HG02763 (cell line): ENCODE measurements around the gene UQCC5.

Experiments
- ATAC-seq: cut with Tn5 transposase; IDR thresholded peaks from one replicate; pipeline ENCODE4 v1.9.1; 2021; ENCODE audit warnings: mild to moderate bottlenecking, moderate library complexity; ENCODE audit not compliant: unreplicated experiment

The UQCC5 gene

DNA sequence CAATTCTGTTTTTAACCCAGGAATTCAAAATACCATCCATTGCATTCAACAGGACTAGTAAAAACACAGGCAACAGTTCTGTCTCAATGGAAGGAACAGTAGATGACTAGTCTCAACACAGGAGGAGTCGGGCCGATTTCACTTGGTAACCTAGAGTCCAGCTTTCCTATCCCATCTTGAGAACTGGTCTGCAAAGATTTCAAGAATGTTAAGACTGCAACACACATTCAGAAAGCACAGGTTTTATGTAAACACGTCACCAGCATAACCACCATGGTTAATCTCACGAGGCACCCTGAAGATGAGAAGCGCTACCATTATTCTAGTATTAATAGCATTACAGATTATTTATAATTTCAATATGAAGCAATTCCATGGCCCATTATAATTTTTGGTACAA, 22.0 kb downstream of the UQCC5 start:
- no peak for ATAC-seq

DNA sequence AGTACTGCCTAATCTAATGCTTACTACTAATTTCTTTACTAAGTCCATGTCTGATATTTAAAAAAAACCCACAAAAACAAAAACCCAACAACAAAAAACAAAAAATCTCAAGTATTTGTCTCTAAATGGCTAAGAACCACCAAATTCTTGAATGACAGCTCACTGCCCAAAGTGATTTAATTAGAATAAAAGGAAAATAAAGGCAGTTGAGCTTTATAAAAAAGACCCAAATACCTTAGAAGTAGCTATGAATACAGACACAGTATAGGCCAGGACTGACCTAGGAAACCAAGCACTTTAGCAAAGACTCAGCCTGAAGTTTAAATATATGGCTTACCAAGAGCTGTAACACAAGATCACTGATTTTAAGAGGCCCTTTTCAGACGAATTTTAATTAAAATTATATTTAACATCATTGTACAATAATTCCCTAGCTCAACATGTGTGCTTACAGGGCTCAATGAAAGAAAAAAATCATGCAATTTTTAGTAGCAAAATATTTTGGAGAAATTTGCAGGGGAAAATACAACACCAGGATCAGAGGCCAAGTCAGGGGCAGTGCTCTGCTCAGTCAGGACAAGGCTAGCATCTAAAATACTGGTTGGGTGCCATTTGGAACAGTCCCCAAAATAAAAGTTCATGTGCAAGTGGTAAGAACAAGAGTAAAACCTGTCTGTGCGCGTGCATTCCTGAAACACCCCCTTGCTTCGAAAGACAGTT, 24.8 kb downstream of the UQCC5 start:
- ATAC-seq, result no peak

DNA sequence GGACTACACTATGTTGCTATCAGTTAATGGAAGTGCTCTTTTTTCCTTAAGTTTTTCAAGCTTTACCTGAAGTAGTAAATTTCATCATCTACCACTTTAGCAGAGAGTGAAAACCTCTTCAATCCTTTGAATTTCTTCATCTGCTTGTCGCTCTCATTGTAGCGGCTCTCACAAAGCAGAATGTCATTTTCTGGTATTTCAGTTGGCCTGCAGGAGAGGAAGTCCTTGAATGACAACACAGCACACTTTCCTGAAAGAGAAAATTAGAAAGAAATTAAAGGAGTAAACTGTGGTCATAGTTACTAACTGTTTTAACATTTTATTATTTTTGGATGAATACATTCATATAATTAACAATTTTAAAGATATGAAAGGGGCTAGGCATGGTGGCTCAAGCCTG, 27.6 kb downstream of the UQCC5 start:
- no peak for ATAC-seq

DNA sequence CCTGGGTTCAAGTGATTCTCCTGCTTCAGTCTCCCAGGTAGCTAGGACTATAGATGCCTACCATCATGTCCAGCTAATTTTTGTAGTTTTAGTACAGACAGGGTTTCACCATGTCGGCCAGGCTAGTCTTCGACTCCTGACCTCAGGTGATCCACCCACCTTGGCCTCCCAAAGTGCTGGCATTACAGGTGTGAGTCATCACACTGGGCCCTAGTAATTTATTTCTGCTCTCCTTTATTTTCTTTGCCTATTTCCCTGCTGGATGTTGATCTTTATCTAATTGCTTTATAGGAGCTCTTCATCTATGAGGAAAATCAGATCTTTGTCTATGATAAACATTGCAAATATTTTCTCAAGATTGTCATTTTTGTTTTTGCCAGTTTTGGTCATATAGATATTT, 31.7 kb downstream of the UQCC5 start:
- no peak for ATAC-seq

DNA sequence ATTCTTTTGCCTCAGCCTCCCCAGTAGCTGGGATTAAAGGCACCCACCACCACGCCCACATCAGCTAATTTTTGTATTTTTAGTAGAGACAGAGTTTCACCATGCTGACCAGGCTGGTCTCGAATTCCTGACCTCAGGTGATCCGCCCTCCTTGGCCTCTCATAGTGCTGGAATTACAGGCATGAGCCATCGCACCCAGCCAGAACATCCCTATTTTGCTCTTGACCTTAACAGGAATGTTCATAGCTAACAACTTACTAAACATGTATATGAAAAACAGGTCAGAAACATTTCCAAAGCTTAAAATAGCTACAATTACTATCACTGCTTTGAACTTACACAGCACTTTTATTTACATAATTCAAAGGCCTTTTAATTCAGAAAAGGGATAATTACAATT, 33.7 kb downstream of the UQCC5 start:
- ATAC-seq, result no peak

DNA sequence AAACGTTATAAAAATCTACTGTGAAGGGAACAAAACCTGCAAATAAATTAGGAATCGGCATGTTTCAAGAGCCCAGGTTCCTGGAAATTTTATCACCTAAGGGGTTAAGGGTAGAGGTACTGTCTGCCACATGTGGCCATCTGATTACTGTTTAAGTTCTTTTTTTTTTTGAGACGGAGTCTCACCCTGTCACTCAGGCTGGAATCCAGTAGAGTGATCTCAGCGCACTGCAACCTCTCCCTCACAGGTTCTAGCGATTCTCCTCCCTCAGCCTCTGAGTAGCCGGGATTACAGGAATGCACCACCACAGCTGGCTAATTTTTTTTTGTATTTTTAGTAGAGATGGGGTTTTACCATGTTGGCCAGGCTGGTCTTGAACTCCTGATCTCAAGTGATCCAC, 35.8 kb downstream of the UQCC5 start:
- no peak for ATAC-seq

DNA sequence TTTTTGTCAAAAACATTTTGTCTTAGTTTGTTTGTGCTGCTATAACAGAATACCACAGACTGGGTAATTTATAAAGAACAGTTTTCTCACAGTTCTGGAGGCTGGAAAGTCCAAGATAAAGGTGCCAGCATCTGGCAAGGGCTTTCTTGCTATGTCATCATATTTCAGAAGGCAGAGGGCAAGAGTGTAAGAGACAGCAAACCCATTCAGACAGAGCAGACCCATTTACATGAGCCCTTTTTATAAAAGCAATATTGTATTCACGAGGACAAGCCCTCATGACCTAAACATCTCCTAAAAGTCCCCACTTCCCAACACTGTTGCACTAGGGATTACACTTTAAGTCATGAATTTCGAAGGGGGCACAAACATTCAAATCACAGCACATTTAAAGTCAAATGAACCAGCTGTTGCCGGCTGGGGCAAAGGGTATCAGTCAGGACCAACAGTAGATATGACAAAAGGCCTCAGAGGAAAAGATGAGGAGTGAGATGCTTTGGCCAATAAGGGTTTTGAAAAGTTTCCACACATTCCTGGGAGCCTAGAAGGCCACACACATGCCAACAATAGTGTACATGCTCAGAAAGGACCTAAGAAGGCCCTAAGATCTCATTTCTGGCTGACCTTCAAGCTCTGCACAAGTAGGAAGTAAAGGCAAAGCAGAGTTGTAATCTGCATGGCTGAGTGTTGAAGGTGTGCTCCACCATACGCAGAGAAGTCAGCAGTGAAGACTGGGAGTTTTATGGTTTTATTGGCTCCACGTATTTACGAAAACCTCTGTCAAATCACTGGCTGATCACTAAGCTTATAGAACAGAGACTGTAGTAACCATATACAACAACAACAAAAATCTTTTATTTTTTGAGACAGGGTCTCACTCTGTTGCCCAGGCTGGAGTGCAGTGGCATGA, 37.9 kb downstream of the UQCC5 start:
- ATAC-seq, result no peak
